K562 (cell line): Measurements from ENCODE around the gene NKG7. TPM values are rescaled to one million over a fixed set of nuclear protein-coding genes. Genes with fewer than 3 reads are reported as not detected.

Source experiments
- CBFA2T2 ChIP-seq: fragments of 450-650 bp; conservative IDR thresholded peaks from 2 replicates; pipeline ENCODE4 v1.6.1; 2017; ENCODE audit warnings: mild to moderate bottlenecking
- CCAR2 ChIP-seq: fragments of 200-400 bp; formaldehyde crosslinking; IDR thresholded peaks from 2 replicates; pipeline ENCODE4 v1.6.1; 2017; ENCODE audit warnings: mild to moderate bottlenecking, low read depth, low read length
- CHD4 ChIP-seq: fragments of 200-600 bp; sonication (generic); IDR thresholded peaks from 3 replicates; pipeline ENCODE4 v1.6.1; 2012; ENCODE audit warnings: low read depth, mild to moderate bottlenecking, mixed read lengths, low read length, inconsistent platforms; ENCODE audit not compliant: insufficient read depth, insufficient replicate concordance, poor library complexity, severe bottlenecking
- KAT2B ChIP-seq: IDR thresholded peaks from one replicate; pipeline ENCODE4 v1.6.1; 2012; ENCODE audit warnings: low read depth, mild to moderate bottlenecking, control low read depth, inconsistent platforms, low read length, moderate library complexity
- PML ChIP-seq: IDR thresholded peaks from 2 replicates; pipeline ENCODE4 v1.6.1; 2012; ENCODE audit warnings: low read length, inconsistent platforms
- SMAD1 ChIP-seq: fragments of 150-350 bp; IDR thresholded peaks from 2 replicates; pipeline ENCODE4 v1.6.1; 2014; ENCODE audit warnings: low read length, low read depth; ENCODE audit not compliant: partially characterized antibody
- ZNF79 ChIP-seq: fragments of 250-450 bp; sonication (Bioruptor Pico); IDR thresholded peaks from 2 replicates; pipeline ENCODE4 v1.4.0; 2020; ENCODE audit warnings: low read depth, mild to moderate bottlenecking, moderate library complexity
- polyA plus RNA-seq, 8 experiments: library from polyadenylated mRNA; depleted of rRNA in 4 of 8; stranded (reverse) in 5 of 8; unstranded in 3 of 8; fragments of >200 nt; fragmentation: Nextera tagmentation in 2 of 8; fragmentation: Illumina TruSeq in 1 of 8; extraction: Ambion mirVana in 2 of 8; extraction: Trizol in 1 of 8; gene quantifications; 2 replicates each; pipeline versions ENCODE4 v1.2.1 to v1.2.3, GENCODE V29; 2011 to 2014; ENCODE audit warnings: inconsistent platforms in 1 of 8, missing spikeins in 1 of 8
- total RNA-seq, 7 experiments: library from RNA; depleted of rRNA in 6 of 7; stranded (reverse); fragments of >200 nt in 6 of 7; fragmentation: Illumina TruSeq in 2 of 7; extraction: Trizol in 2 of 7; gene quantifications; 2 replicates each; pipeline versions ENCODE4 v1.2.1 to v1.2.3, GENCODE V29; 2011 to 2021; ENCODE audit warnings: low replicate concordance in 1 of 7
- TF ChIP-seq, protein P1 (sequence below): sonication (generic); formaldehyde crosslinking; IDR thresholded peaks from 2 replicates; pipeline ENCODE4 v1.8.0; 2023; ENCODE audit warnings: missing genetic modification reagents, mild to moderate bottlenecking, borderline replicate concordance
- TF ChIP-seq, protein P2 (sequence below): fragments of 250-450 bp; sonication (Bioruptor Pico); IDR thresholded peaks from 2 replicates; pipeline ENCODE4 v1.9.0; 2021; ENCODE audit warnings: mild to moderate bottlenecking, inconsistent platforms
- TF ChIP-seq, protein P3 (sequence below), 2 experiments: fragments of 450-650 bp; formaldehyde crosslinking in 1 of 2; IDR thresholded peaks; 2 replicates each; pipeline versions ENCODE4 v1.4.0 to v1.6.1; 2014 to 2020; ENCODE audit warnings: mild to moderate bottlenecking in 2 of 2, borderline replicate concordance in 1 of 2, low read depth in 1 of 2

NKG7 gene
- total and polyA plus RNA-seq, 9 of the 15 experiments (the other 6 are each of a cell fraction or from before 2014, with no cell fraction given): 0.30 to 0.70 (median 0.51) TPM; not detected in 2

DNA sequence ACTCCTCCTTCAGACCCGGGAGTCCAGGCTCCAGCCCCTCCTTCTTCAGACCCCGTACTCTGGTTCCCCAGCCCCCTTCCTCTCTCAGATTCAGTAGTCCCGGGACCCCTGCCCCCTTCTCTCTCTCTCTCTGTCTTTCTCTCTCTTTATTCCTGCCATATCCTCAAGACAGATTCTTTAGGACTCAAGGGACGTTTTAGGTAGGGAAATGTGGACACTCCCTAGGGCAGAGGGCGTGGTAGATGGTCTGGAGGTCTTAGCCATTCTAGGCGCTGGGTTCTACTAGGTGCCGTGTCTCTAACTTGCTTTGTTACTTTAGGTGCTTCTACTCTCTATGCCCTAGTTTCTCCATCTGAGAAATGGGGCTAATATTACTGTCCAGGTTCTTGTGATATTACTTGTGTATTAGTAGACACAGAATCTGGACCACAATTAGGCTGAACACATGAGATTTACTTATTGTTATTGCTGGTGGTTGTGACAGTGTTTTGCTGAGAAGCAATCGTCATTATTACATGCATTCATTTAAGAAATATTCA is 18.7 kb upstream of the NKG7 start (continued):
- TF ChIP-seq, protein P1, sequence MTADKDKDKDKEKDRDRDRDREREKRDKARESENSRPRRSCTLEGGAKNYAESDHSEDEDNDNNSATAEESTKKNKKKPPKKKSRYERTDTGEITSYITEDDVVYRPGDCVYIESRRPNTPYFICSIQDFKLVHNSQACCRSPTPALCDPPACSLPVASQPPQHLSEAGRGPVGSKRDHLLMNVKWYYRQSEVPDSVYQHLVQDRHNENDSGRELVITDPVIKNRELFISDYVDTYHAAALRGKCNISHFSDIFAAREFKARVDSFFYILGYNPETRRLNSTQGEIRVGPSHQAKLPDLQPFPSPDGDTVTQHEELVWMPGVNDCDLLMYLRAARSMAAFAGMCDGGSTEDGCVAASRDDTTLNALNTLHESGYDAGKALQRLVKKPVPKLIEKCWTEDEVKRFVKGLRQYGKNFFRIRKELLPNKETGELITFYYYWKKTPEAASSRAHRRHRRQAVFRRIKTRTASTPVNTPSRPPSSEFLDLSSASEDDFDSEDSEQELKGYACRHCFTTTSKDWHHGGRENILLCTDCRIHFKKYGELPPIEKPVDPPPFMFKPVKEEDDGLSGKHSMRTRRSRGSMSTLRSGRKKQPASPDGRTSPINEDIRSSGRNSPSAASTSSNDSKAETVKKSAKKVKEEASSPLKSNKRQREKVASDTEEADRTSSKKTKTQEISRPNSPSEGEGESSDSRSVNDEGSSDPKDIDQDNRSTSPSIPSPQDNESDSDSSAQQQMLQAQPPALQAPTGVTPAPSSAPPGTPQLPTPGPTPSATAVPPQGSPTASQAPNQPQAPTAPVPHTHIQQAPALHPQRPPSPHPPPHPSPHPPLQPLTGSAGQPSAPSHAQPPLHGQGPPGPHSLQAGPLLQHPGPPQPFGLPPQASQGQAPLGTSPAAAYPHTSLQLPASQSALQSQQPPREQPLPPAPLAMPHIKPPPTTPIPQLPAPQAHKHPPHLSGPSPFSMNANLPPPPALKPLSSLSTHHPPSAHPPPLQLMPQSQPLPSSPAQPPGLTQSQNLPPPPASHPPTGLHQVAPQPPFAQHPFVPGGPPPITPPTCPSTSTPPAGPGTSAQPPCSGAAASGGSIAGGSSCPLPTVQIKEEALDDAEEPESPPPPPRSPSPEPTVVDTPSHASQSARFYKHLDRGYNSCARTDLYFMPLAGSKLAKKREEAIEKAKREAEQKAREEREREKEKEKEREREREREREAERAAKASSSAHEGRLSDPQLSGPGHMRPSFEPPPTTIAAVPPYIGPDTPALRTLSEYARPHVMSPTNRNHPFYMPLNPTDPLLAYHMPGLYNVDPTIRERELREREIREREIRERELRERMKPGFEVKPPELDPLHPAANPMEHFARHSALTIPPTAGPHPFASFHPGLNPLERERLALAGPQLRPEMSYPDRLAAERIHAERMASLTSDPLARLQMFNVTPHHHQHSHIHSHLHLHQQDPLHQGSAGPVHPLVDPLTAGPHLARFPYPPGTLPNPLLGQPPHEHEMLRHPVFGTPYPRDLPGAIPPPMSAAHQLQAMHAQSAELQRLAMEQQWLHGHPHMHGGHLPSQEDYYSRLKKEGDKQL (CRISPR knock-in tag): no peak
- TF ChIP-seq, protein P2, sequence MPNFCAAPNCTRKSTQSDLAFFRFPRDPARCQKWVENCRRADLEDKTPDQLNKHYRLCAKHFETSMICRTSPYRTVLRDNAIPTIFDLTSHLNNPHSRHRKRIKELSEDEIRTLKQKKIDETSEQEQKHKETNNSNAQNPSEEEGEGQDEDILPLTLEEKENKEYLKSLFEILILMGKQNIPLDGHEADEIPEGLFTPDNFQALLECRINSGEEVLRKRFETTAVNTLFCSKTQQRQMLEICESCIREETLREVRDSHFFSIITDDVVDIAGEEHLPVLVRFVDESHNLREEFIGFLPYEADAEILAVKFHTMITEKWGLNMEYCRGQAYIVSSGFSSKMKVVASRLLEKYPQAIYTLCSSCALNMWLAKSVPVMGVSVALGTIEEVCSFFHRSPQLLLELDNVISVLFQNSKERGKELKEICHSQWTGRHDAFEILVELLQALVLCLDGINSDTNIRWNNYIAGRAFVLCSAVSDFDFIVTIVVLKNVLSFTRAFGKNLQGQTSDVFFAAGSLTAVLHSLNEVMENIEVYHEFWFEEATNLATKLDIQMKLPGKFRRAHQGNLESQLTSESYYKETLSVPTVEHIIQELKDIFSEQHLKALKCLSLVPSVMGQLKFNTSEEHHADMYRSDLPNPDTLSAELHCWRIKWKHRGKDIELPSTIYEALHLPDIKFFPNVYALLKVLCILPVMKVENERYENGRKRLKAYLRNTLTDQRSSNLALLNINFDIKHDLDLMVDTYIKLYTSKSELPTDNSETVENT (CRISPR knock-in tag): no peak
- no peak for TF ChIP-seq CBFA2T2
- TF ChIP-seq CCAR2: no peak
- TF ChIP-seq, protein P3, sequence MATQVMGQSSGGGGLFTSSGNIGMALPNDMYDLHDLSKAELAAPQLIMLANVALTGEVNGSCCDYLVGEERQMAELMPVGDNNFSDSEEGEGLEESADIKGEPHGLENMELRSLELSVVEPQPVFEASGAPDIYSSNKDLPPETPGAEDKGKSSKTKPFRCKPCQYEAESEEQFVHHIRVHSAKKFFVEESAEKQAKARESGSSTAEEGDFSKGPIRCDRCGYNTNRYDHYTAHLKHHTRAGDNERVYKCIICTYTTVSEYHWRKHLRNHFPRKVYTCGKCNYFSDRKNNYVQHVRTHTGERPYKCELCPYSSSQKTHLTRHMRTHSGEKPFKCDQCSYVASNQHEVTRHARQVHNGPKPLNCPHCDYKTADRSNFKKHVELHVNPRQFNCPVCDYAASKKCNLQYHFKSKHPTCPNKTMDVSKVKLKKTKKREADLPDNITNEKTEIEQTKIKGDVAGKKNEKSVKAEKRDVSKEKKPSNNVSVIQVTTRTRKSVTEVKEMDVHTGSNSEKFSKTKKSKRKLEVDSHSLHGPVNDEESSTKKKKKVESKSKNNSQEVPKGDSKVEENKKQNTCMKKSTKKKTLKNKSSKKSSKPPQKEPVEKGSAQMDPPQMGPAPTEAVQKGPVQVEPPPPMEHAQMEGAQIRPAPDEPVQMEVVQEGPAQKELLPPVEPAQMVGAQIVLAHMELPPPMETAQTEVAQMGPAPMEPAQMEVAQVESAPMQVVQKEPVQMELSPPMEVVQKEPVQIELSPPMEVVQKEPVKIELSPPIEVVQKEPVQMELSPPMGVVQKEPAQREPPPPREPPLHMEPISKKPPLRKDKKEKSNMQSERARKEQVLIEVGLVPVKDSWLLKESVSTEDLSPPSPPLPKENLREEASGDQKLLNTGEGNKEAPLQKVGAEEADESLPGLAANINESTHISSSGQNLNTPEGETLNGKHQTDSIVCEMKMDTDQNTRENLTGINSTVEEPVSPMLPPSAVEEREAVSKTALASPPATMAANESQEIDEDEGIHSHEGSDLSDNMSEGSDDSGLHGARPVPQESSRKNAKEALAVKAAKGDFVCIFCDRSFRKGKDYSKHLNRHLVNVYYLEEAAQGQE (IDR thresholded peaks at IDR 0.05; ENCODE audit: borderline replicate concordance): no peak
- TF ChIP-seq, protein P3 (CRISPR knock-in tag; IDR thresholded peaks at IDR 0.05; ENCODE audit: low read depth): no peak
- no peak for TF ChIP-seq ZNF79
- no peak for TF ChIP-seq PML
- TF ChIP-seq CHD4: peak; percentile 64
- TF ChIP-seq KAT2B: no peak
- peak; percentile 9 for TF ChIP-seq SMAD1
